ENCODE results near the gene DLGAP1. TPM values are rescaled to one million over a fixed set of nuclear protein-coding genes. Genes with fewer than 3 reads are reported as not detected.

Gene DLGAP1
- total and polyA plus RNA-seq, 10 of the 15 experiments (the other 5 are each of a cell fraction or from before 2014, with no cell fraction given): 0.23 to 27.6 (median 1.9) TPM

DNA sequence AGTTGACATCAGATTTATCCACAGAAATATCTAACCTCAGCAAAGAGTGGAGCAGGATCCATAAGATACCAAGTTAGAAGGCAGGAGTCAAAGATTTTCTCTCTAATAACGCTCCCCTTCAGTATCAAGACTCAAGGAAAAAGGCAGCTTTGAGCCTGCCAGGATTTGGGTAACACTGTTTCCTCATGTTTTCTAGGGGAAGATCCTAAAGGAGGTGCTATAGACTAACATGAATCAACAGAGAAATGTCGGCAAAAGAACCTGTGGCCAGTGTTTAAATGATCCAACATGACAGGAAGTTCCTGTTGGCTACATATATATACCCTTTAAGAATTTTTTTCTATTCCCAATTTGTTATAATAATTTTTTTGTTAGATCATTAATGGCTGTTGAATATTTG is 602.8 kb downstream of the DLGAP1 start:
- BruUV-seq (replicated peaks): no TSS peak
- CTCF ChIA-PET: interaction anchor here (1.6 kb wide), 1 partner anchor 142 kb away, joined by 5 read pairs; no protein-coding TSS in a partner anchor
- no peak overlapping the region for H3K27ac ChIP-seq (ENCODE audit: control insufficient read depth, insufficient read depth)
- in situ Hi-C loops (cut with MboI): no loop called here
- SMC1A ChIA-PET (ENCODE audit: uncharacterized antibody, unreplicated experiment): interaction anchor here (0.6 to 1.1 kb wide), 2 partner anchors 16 to 80 kb away, joined by 3 read pairs; no protein-coding TSS in a partner anchor
- H3K79me2 ChIP-seq (ENCODE audit: control insufficient read depth, insufficient read depth, low read length): no peaks in the 10 kb centered on the region
- H3K36me3 ChIP-seq (ENCODE audit: control insufficient read depth in 2 of 2, insufficient read depth in 2 of 2, low read length in 1 of 2): no peaks in the 10 kb centered on the region
- ATAC-seq: no peak
- intact Hi-C loops (cut with micrococcal nuclease; ENCODE audit: unreplicated experiment): no loop called here
- TF ChIP-seq, protein P1, sequence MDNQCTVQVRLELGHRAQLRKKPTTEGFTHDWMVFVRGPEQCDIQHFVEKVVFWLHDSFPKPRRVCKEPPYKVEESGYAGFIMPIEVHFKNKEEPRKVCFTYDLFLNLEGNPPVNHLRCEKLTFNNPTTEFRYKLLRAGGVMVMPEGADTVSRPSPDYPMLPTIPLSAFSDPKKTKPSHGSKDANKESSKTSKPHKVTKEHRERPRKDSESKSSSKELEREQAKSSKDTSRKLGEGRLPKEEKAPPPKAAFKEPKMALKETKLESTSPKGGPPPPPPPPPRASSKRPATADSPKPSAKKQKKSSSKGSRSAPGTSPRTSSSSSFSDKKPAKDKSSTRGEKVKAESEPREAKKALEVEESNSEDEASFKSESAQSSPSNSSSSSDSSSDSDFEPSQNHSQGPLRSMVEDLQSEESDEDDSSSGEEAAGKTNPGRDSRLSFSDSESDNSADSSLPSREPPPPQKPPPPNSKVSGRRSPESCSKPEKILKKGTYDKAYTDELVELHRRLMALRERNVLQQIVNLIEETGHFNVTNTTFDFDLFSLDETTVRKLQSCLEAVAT (IDR thresholded peaks at IDR 0.05): no peak
- TF ChIP-seq BRCA1 (IDR thresholded peaks at IDR 0.05; ENCODE audit: low read depth, low read length) (no peak), YBX1 (IDR thresholded peaks at IDR 0.05) (no peak), ASH2L (IDR thresholded peaks at IDR 0.05; ENCODE audit: borderline replicate concordance, low read depth) (no peak), MTA3 (IDR thresholded peaks at IDR 0.05; ENCODE audit: borderline replicate concordance, low read length) (no peak), RB1 (IDR thresholded peaks at IDR 0.05; ENCODE audit: borderline replicate concordance) (no peak), POU2F2 (IDR thresholded peaks at IDR 0.05; ENCODE audit: borderline replicate concordance, low read depth, low read length) (no peak), ZNF217 (IDR thresholded peaks at IDR 0.05) (no peak), MYC (IDR thresholded peaks at IDR 0.05; ENCODE audit: insufficient read depth, insufficient read length, insufficient replicate concordance, low read length, severe bottlenecking) (no peak), IKZF2 (IDR thresholded peaks at IDR 0.05) (no peak), ESRRA (IDR thresholded peaks at IDR 0.05; ENCODE audit: low read length) (no peak), MEF2B (IDR thresholded peaks at IDR 0.05; ENCODE audit: partially characterized antibody, poor library complexity, severe bottlenecking) (no peak), EED (IDR thresholded peaks at IDR 0.05; ENCODE audit: low read depth) (no peak)
- TF ChIP-seq, protein P2, sequence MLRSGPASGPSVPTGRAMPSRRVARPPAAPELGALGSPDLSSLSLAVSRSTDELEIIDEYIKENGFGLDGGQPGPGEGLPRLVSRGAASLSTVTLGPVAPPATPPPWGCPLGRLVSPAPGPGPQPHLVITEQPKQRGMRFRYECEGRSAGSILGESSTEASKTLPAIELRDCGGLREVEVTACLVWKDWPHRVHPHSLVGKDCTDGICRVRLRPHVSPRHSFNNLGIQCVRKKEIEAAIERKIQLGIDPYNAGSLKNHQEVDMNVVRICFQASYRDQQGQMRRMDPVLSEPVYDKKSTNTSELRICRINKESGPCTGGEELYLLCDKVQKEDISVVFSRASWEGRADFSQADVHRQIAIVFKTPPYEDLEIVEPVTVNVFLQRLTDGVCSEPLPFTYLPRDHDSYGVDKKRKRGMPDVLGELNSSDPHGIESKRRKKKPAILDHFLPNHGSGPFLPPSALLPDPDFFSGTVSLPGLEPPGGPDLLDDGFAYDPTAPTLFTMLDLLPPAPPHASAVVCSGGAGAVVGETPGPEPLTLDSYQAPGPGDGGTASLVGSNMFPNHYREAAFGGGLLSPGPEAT (IDR thresholded peaks at IDR 0.05; ENCODE audit: low read depth): no peak
- no peak for FAIRE-seq
- POLR2A ChIA-PET: no interaction called here
- H3K9ac ChIP-seq (ENCODE audit: control insufficient read depth, insufficient read depth, low read length): no peak overlapping the region
- 57% methylated on average over 2 of the region's 2 CpGs for WGBS (ENCODE audit: insufficient coverage, insufficient replicate concordance, low lambda C conversion rate, missing lambda C conversion rate)
- DNase-seq (ENCODE audit: low read depth, low spot score): no peak
- H3K4me1 ChIP-seq (ENCODE audit: control insufficient read depth, insufficient read depth, low read length): no peaks in the 10 kb centered on the region
- no peaks in the 10 kb centered on the region for H3K9me3 ChIP-seq (replicated peaks; ENCODE audit: control insufficient read depth, insufficient read depth, low read length)
- RAD21 ChIA-PET (ENCODE audit: unreplicated experiment): no interaction called here
- H3K4me2 ChIP-seq (ENCODE audit: control insufficient read depth, insufficient read depth): no peak overlapping the region
- H4K20me1 ChIP-seq (ENCODE audit: control insufficient read depth, insufficient read depth): no peaks in the 10 kb centered on the region
- no peaks in the 10 kb centered on the region for H3K27me3 ChIP-seq (replicated peaks in 1 of 2; ENCODE audit: control insufficient read depth in 2 of 2, insufficient read depth in 2 of 2, low read length in 1 of 2)
- no peak overlapping the region for H3K4me3 ChIP-seq
- no peak overlapping the region for H2AFZ ChIP-seq (ENCODE audit: control insufficient read depth, low read depth, low read length)
